HAP-1 (cell line): ENCODE data around the gene C1QTNF3.
A peak's percentile ranks its signal among the peaks of the same experiment; 100 is the strongest.
"Not testable (repeated sequence)": the region's sequence is repeated elsewhere in the genome, so short reads cannot be mapped to it uniquely, and the experiment has no call there.

Experiments
- DNase-seq, 2 experiments: peaks; one replicate each; pipeline ENCODE4 v3.0.0-alpha.2; 2016 to 2020; ENCODE audit warnings: low spot score in 2 of 2
- H3K27me3 ChIP-seq: fragments of 250-450 bp; sonication (Bioruptor Pico); 2 replicates; pipeline ENCODE4 v1.5.1; 2020; ENCODE audit warnings: low read depth, mild to moderate bottlenecking, moderate library complexity
- H3K36me3 ChIP-seq: fragments of 250-450 bp; sonication (Bioruptor Pico); replicated peaks from 2 replicates; pipeline ENCODE4 v1.5.1; 2020; ENCODE audit warnings: mild to moderate bottlenecking
- H3K4me1 ChIP-seq: fragments of 250-450 bp; sonication (Bioruptor Pico); 2 replicates; pipeline ENCODE4 v1.5.1; 2020; ENCODE audit warnings: mild to moderate bottlenecking
- H3K4me3 ChIP-seq: fragments of 250-450 bp; sonication (Bioruptor Pico); 2 replicates; pipeline ENCODE4 v1.5.1; 2020; ENCODE audit warnings: mild to moderate bottlenecking, moderate library complexity
- H3K9me3 ChIP-seq: fragments of 250-450 bp; sonication (Bioruptor Pico); 2 replicates; pipeline ENCODE4 v1.5.1; 2020; ENCODE audit warnings: mild to moderate bottlenecking, moderate library complexity
- in situ Hi-C: fragments of 300-500 bp; cut with MboI; formaldehyde crosslinking; loops from 3 replicates; pipeline ENCODE4 v1.14.3; 2020; ENCODE audit warnings: low sequenced_read_pairs, inconsistent platforms, mixed read lengths

The C1QTNF3 gene

DNA sequence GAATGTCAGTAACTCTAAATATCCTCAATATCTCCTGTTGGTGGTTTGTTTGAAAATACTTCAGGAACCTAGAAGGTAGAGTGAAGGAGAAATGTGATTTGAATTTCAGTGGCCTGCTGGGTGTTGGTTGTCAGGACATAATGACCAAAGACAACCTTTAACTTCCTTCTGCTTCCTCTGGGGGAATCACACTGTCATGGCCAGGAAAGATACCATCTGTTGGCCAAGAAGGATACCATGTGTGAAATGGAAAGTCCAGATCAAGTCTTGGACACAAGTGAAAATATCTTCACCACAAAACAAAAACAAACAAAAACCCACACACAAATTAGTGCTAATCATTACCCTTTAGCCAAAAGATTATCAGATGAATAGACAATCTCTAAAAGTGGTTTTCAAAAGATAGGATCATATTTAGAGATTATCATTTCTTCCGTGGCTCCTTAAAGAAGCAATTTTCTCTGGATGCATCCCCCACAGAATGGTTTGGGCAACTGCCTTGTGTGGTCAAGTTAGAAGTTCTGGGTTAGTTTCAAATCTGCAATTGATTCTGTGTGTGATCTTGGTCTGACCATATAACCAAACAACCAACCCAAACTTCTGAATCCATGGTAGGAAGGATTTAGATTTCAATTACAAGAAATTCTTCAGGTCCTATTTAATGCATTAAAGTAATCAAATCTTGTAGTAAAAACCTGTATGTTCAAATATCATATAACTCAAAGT, 1.6 kb downstream of the C1QTNF3 start:
- Histone ChIP-seq H3K9me3 (no peaks in the 10 kb centered on the region), H3K4me1 (peaks cover 8% of the 10 kb centered on the region), H3K4me3 (no peak overlapping the region), H3K36me3 (no peaks in the 10 kb centered on the region), H3K27me3 (no peaks in the 10 kb centered on the region)
- DNase-seq = no peak
- in situ Hi-C loops = no loop called here

DNA sequence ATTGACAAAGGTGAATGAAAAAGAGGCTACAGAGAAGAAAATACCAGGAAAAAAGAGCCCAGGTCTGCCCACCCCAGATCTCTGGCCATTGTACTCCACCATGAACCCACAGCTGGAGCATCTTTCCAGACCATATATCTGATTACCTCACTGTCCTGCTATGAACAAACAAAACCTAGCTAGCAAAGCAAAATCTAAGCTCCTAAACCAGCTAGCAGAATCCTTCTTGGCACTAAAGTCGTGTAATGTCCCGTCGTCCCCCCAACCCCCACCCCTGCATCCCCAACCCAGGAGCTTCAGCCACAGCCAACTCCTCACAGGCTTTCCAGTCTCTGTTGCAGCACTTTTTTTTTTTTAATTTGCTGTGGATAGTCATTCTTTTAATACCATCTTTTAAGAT, 2.5 kb downstream of the C1QTNF3 start:
- DNase-seq = no peak
- Histone ChIP-seq H3K27me3 (no peaks in the 10 kb centered on the region), H3K4me1 (peaks cover 8% of the 10 kb centered on the region), H3K4me3 (no peak overlapping the region), H3K9me3 (no peaks in the 10 kb centered on the region), H3K36me3 (no peaks in the 10 kb centered on the region)
- in situ Hi-C loops = no loop called here

DNA sequence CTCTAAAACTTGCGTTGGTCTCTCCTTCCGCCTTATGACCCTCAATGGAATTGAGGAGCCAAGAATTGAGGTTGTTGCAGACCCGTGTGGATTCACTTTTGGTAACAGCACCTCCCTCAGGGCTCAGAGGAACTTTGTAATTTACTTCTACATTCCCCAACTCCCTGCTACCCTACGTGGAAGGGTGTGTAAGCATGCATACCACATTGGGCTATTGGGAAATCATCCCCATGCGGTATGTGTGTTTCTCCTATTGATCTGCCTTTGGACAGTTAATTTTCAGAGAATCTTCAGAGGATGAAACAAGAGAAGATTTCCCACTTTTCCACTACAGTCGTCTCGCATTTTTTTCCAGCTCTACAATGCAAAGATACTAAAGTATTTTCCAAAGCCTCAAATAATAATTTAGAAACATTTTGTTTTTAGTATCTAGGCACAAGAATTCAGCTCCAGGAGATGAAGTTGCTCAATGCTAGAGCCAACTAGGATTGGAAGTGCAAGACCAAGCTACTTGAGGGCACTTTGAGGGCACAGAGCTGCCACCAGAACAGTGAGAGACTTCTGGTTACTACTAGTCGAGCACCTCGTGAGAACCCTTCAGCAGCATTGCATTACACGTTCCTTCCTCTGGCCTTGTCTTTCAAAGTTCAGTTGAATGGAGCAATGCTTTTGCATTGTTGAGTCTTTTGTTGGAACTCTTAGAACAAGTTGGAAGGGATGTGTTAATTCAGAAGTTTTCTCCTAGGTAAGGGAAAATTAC, 3.4 kb downstream of the C1QTNF3 start:
- H3K4me3 ChIP-seq = no peak overlapping the region
- in situ Hi-C loops = no loop called here
- no peak for DNase-seq
- H3K27me3 ChIP-seq = no peaks in the 10 kb centered on the region
- no peaks in the 10 kb centered on the region for H3K9me3 ChIP-seq
- peaks cover 8% of the 10 kb centered on the region for H3K4me1 ChIP-seq
- H3K36me3 ChIP-seq = no peaks in the 10 kb centered on the region

DNA sequence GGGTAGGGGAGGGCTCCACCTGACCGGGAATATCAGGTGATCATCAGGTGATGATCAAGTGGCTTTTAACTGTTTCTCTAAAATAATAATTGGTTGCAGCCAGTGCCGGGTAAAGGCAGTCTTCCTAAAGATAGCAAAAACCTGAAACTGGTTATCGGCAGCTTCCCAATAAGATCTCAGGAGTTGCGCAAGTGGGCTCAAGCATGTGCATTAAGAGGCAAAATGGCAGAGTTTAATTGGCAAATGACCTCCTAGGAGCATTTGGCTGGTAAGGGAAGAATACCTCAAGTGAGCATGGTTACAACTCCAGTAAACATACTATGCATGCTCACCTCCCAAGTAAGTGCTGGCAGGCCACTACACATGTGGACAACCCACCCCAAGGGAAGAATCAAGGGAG, 4.2 kb downstream of the C1QTNF3 start:
- Histone ChIP-seq H3K27me3 (no peaks in the 10 kb centered on the region), H3K4me3 (no peak overlapping the region), H3K4me1 (peaks cover 8% of the 10 kb centered on the region), H3K9me3 (no peaks in the 10 kb centered on the region), H3K36me3 (no peaks in the 10 kb centered on the region)
- in situ Hi-C loops = no loop called here
- DNase-seq = no peak

DNA sequence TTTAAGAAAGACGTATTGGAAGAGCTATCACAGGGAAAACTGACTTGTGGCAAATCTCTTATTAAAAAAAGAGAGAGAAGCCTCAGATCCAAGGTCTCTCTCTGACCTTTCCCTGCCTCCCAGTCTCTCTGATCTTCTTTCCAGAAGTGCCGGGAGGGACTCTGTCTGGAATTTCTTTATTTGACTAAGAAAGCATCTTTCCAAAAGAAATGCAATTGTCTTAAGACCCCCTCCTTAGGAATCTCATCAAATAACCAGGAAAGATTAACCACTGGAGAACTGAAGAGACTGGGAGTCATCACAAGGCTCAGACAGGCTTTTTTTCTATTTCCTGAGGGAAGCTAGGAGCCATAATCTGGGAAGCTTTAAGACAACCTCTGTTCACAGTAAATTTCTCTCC, 4.6 kb downstream of the C1QTNF3 start:
- in situ Hi-C loops = no loop called here
- no peaks in the 10 kb centered on the region for H3K27me3 ChIP-seq
- DNase-seq = peak; percentile 14 to 52
- H3K9me3 ChIP-seq = no peaks in the 10 kb centered on the region
- H3K36me3 ChIP-seq = no peaks in the 10 kb centered on the region
- no peak overlapping the region for H3K4me3 ChIP-seq
- H3K4me1 ChIP-seq = peaks cover 8% of the 10 kb centered on the region

DNA sequence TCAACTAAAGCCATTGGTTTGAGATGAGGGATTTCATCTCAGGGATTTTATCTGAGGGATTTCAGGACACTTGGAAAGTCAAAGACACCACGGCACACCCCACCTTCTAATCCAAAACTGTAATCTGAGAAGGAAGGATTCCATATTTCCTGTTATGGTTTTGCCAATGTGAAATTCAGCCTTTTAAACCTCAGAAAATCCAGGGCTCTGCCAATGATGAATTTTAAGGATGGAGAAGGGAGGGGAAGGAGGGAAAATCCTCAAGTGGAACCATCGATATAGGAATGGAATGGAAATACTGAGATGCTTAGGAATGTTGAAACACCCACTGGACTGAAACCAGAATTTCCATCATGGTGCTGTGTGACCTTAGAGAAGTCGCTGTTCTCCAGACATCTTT, 5.3 kb downstream of the C1QTNF3 start:
- H3K9me3 ChIP-seq = no peaks in the 10 kb centered on the region
- no peak overlapping the region for H3K4me3 ChIP-seq
- DNase-seq = no peak
- H3K4me1 ChIP-seq = peaks cover 8% of the 10 kb centered on the region
- in situ Hi-C loops = no loop called here
- no peaks in the 10 kb centered on the region for H3K36me3 ChIP-seq
- H3K27me3 ChIP-seq = no peaks in the 10 kb centered on the region

DNA sequence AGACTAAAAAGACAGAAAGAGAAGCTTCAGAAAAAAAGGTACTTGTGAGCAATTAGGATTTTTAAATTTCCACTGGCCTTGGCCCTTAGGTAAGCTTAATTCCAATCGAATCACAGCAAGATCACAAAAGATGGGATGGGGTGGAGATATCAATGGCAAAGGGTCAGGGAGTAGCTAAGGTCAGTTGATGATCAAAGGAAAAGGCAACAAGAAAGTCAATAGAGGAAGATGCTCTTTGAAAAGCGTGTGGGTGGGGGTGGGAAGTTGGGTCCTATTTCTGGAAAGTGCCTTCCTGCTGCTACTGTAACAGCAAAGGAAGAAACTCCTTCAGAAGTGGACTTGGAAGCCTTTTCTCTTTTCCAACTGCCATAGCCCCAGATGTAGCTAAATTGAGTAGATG, 7.3 kb downstream of the C1QTNF3 start:
- peaks cover 8% of the 10 kb centered on the region for H3K4me1 ChIP-seq
- no peaks in the 10 kb centered on the region for H3K27me3 ChIP-seq
- no peaks in the 10 kb centered on the region for H3K9me3 ChIP-seq
- no peak for DNase-seq
- no peak overlapping the region for H3K4me3 ChIP-seq
- in situ Hi-C loops = no loop called here
- no peaks in the 10 kb centered on the region for H3K36me3 ChIP-seq

DNA sequence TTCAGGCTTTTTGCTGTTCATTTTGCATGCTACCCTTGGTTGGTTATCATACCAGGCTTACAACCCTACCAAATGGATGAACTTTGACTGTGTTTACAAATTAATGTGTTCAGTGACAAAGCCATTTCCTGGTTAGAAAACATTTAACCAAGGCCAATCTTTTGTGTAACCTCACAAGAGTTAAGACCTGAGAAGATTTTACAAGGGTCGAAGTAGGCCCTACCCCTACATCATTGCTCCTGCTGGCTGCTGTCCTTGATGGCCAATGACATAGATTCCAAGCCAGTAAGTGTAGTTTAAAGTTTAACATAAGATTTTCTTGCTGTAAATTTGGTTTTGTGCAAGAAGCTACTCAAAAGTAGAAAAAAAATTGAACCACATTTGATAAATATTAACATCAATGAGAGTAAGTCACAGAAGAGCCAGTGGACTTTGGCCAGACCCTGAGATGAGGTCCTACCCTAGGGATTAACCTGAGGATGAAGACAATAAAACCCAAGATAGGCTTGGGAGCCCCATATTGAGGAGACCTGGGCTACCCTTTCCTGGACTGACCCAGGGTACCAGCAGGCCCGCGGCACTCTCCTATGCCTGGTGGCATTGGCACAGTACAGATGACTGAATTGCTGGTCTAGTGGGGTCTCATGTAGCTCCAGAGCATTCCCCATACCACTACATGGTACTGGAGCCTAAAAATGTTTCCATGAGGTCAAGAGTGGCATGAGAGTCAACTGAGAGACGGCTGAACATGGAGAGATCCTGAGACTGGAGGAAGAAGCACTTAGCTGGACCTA, 8.3 kb downstream of the C1QTNF3 start:
- H3K36me3 ChIP-seq = no peaks in the 10 kb centered on the region
- H3K4me3 ChIP-seq = no peak overlapping the region
- H3K27me3 ChIP-seq = no peaks in the 10 kb centered on the region
- in situ Hi-C loops = no loop called here
- no peaks in the 10 kb centered on the region for H3K9me3 ChIP-seq
- H3K4me1 ChIP-seq = peaks cover 8% of the 10 kb centered on the region
- no peak for DNase-seq

DNA sequence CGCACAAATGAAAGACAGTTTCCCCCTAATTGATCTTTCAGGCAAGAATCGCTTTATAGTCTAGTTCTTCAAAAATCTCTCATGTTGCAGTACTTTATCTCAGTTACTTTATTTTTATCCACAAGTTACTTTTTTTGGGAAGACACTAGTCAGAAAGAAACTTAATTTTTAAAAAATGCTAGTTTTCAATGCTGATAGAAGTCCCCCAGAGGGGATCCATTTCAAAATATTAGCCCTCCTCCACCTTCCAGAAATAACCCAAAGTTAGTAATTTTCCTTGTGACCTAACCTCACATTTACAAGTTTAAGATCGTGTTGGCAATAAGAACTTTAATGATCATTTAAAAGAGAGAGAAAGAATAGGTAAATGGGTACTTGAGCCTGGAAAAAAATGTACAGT, 11.0 kb downstream of the C1QTNF3 start:
- H3K4me3 ChIP-seq = no peak overlapping the region
- H3K9me3 ChIP-seq = no peaks in the 10 kb centered on the region
- H3K27me3 ChIP-seq = no peaks in the 10 kb centered on the region
- H3K36me3 ChIP-seq = no peaks in the 10 kb centered on the region
- in situ Hi-C loops = no loop called here
- no peak for DNase-seq
- H3K4me1 ChIP-seq = no peaks in the 10 kb centered on the region

DNA sequence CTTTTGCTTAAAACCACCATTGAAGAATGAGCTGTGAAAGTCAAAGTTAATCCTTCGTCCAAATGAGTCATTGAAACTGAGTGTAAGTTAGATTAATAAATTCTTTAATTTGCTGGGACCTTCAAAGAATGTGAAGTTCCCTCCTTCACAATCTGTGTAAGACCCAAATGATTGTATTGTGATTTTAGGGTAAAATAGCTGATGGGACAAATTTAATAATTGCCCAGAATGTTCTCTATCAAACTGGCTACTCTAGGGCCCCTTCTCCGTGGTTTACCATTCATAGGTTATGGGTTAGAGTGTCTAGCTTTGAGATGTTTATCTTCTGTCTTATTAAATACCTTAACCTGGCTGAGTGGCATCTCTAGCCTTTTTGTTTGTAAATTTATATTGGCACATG, 11.9 kb downstream of the C1QTNF3 start:
- in situ Hi-C loops = no loop called here
- Histone ChIP-seq H3K4me3 (no peak overlapping the region), H3K9me3 (no peaks in the 10 kb centered on the region), H3K36me3 (no peaks in the 10 kb centered on the region), H3K27me3 (no peaks in the 10 kb centered on the region), H3K4me1 (no peaks in the 10 kb centered on the region)
- no peak for DNase-seq

DNA sequence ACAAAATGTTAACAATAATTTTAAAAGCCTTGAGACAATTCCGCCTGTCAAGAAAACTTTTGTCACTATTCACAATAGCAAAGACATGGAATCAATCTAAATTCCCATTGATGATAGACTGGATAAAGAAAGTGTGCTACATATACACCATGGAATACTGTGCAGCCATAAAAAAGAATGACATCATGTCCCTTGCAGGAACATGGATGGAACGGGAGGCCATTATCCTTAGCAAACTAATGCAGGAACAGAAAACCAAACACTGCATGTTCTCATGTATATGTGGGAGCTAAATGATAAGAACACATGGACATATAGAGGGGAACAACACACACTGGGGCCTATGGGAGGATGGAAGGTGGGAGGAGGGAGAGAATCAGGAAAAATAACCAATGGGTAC, 12.4 kb downstream of the C1QTNF3 start:
- H3K36me3 ChIP-seq, H3K4me3 ChIP-seq, DNase-seq, H3K4me1 ChIP-seq, in situ Hi-C loops, H3K27me3 ChIP-seq, H3K9me3 ChIP-seq: not testable (repeated sequence)

DNA sequence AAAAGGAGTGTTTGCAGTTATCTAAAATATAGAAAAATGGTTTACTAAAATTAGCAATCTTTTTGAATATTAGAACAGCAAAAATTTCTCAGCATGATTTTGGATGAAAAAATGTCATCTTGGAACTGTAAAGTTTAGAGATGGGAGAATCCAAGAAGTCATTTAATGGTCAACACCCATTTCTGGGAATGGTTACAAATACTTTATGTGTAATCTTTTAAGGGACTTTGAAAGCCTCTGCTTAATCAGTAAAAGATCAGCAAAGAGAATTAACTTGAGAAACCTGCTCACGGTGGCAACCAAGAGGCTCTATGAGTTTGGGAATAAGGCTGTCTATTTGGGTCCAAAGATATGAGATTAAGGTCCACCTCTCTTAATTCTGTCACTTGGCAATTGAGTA, 13.0 kb downstream of the C1QTNF3 start:
- DNase-seq = no peak
- Histone ChIP-seq H3K36me3 (no peaks in the 10 kb centered on the region), H3K4me1 (peaks cover 3% of the 10 kb centered on the region; the same call in 1 of the 2 replicates), H3K9me3 (no peaks in the 10 kb centered on the region), H3K4me3 (no peak overlapping the region), H3K27me3 (no peaks in the 10 kb centered on the region)
- in situ Hi-C loops = no loop called here

DNA sequence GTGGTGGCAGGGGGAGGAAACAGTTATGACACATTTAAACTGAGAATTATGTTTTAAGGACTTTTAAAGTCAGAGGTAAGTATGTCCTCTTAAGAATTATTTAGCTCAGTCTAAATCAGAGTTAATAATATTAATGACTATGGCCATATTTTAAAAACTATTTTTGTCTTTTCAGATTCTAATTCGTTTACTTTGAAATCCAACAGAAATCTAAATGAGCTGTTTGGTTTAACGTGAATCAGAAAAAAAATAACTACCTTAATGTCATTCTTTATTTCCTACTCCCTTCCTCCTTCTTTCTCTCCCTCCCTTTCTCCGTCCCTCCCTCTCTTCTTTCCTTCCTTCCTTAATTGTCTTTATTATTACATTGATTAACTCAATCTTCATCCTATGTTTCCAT, 14.7 kb downstream of the C1QTNF3 start:
- in situ Hi-C loops = no loop called here
- DNase-seq = no peak
- H3K27me3 ChIP-seq = no peaks in the 10 kb centered on the region
- H3K4me1 ChIP-seq = peaks cover 6% of the 10 kb centered on the region; the same call in 1 of the 2 replicates
- H3K4me3 ChIP-seq = no peak overlapping the region
- no peaks in the 10 kb centered on the region for H3K36me3 ChIP-seq
- no peaks in the 10 kb centered on the region for H3K9me3 ChIP-seq
